H9 (cell line): Measurements from ENCODE around the gene TRIM9. TPM values are rescaled to one million over a fixed set of nuclear protein-coding genes. Genes with fewer than 3 reads are reported as not detected.

ENCODE experiments used
- DNase-seq: peaks from one replicate; pipeline ENCODE4 v3.0.0-alpha.2; 2017
- H2AFZ ChIP-seq: one replicate; pipeline ENCODE4 v1.6.1; 2013; ENCODE audit warnings: mild to moderate bottlenecking, low read length, control low read depth, moderate library complexity
- H2AK5ac ChIP-seq: 2 replicates; pipeline ENCODE4 v1.6.1; 2013; ENCODE audit warnings: low read length, control low read depth, mixed read lengths; ENCODE audit not compliant: insufficient read length
- H2BK120ac ChIP-seq: one replicate; pipeline ENCODE4 v1.6.1; 2013; ENCODE audit warnings: low read depth, mild to moderate bottlenecking, low read length, control low read depth, inconsistent platforms; ENCODE audit not compliant: poor library complexity, severe bottlenecking
- H2BK12ac ChIP-seq: 2 replicates; pipeline ENCODE4 v1.6.1; 2013; ENCODE audit warnings: low read length, control low read depth, mixed read lengths, low read depth; ENCODE audit not compliant: insufficient read length
- H2BK15ac ChIP-seq: 2 replicates; pipeline ENCODE4 v1.6.1; 2013; ENCODE audit warnings: low read depth, low read length, control low read depth
- H2BK20ac ChIP-seq: one replicate; pipeline ENCODE4 v1.6.1; 2013; ENCODE audit warnings: low read depth, mild to moderate bottlenecking, low read length, control low read depth, inconsistent platforms; ENCODE audit not compliant: poor library complexity, severe bottlenecking
- H2BK5ac ChIP-seq: 2 replicates; pipeline ENCODE4 v1.6.1; 2013; ENCODE audit warnings: low read length, control low read depth, mixed read lengths; ENCODE audit not compliant: insufficient read length
- H3K14ac ChIP-seq: 2 replicates; pipeline ENCODE4 v1.6.1; 2013; ENCODE audit warnings: low read length, control low read depth; ENCODE audit not compliant: insufficient read depth
- H3K18ac ChIP-seq: 2 replicates; pipeline ENCODE4 v1.6.1; 2013; ENCODE audit warnings: low read depth, mild to moderate bottlenecking, mixed read lengths, low read length, control low read depth; ENCODE audit not compliant: insufficient read length
- H3K23ac ChIP-seq: 2 replicates; pipeline ENCODE4 v1.6.1; 2013; ENCODE audit warnings: low read length, control low read depth, mixed read lengths, low read depth; ENCODE audit not compliant: insufficient read length
- H3K23me2 ChIP-seq: 2 replicates; pipeline ENCODE4 v1.6.1; 2013; ENCODE audit warnings: low read depth, mild to moderate bottlenecking, mixed read lengths, low read length, control low read depth; ENCODE audit not compliant: insufficient read length, poor library complexity, severe bottlenecking
- H3K27ac ChIP-seq: 2 replicates; pipeline ENCODE4 v1.5.1; 2013; ENCODE audit warnings: low read length, control low read depth, mixed read lengths, low read depth; ENCODE audit not compliant: insufficient read length
- H3K27me3 ChIP-seq: 2 replicates; pipeline ENCODE4 v1.6.1; 2013; ENCODE audit warnings: low read length, control low read depth, inconsistent platforms; ENCODE audit not compliant: insufficient read depth
- H3K4ac ChIP-seq: 2 replicates; pipeline ENCODE4 v1.6.1; 2013; ENCODE audit warnings: low read depth, mild to moderate bottlenecking, control low read depth, inconsistent platforms, low read length, moderate library complexity
- H3K4me1 ChIP-seq: 2 replicates; pipeline ENCODE4 v1.6.1; 2013; ENCODE audit warnings: low read length, control low read depth, inconsistent platforms; ENCODE audit not compliant: insufficient read depth
- H3K4me2 ChIP-seq: 2 replicates; pipeline ENCODE4 v1.6.1; 2013; ENCODE audit warnings: low read length, control low read depth, mixed read lengths; ENCODE audit not compliant: insufficient read length, insufficient read depth
- H3K56ac ChIP-seq: 2 replicates; pipeline ENCODE4 v1.6.1; 2013; ENCODE audit warnings: low read depth, mild to moderate bottlenecking, mixed read lengths, low read length, control low read depth; ENCODE audit not compliant: insufficient read length
- H3K79me1 ChIP-seq: 2 replicates; pipeline ENCODE4 v1.6.1; 2013; ENCODE audit warnings: low read depth, mild to moderate bottlenecking, moderate library complexity, low read length, control low read depth, inconsistent platforms; ENCODE audit not compliant: insufficient read depth, poor library complexity, severe bottlenecking
- H3K79me2 ChIP-seq: 2 replicates; pipeline ENCODE4 v1.6.1; 2013; ENCODE audit warnings: low read length, control low read depth, inconsistent platforms; ENCODE audit not compliant: insufficient read depth
- H3K9ac ChIP-seq: 2 replicates; pipeline ENCODE4 v1.6.1; 2013; ENCODE audit warnings: low read length, control low read depth, mixed read lengths; ENCODE audit not compliant: insufficient read length; ENCODE audit errors: extremely low read depth
- H3K9me3 ChIP-seq: one replicate; pipeline ENCODE4 v1.6.1; 2013; ENCODE audit warnings: low read depth, low read length, inconsistent platforms; ENCODE audit not compliant: control insufficient read depth
- H3T11ph ChIP-seq: one replicate; pipeline ENCODE4 v1.6.1; 2013; ENCODE audit warnings: mild to moderate bottlenecking, low read length, control low read depth, inconsistent platforms
- H4K20me1 ChIP-seq: one replicate; pipeline ENCODE4 v1.6.1; 2013; ENCODE audit not compliant: control insufficient read depth, insufficient read length, insufficient read depth
- H4K5ac ChIP-seq: 2 replicates; pipeline ENCODE4 v1.6.1; 2013; ENCODE audit warnings: low read depth, mild to moderate bottlenecking, mixed read lengths, low read length, control low read depth; ENCODE audit not compliant: insufficient read length
- H4K8ac ChIP-seq: replicated peaks from 2 replicates; pipeline ENCODE4 v1.6.1; 2013; ENCODE audit warnings: low read length, control low read depth, mixed read lengths, low read depth; ENCODE audit not compliant: insufficient read length
- H4K91ac ChIP-seq: 2 replicates; pipeline ENCODE4 v1.6.1; 2013; ENCODE audit warnings: low read depth, mild to moderate bottlenecking, moderate library complexity, mixed read lengths, low read length, control low read depth; ENCODE audit not compliant: insufficient read length
- H3K27ac Mint-ChIP-seq, 3 experiments: 2 replicates in 2 of 3; 3 replicates in 1 of 3; pipeline ENCODE4 v1.8.0; 2020 to 2021; ENCODE audit warnings: mixed read lengths in 3 of 3, mild to moderate bottlenecking in 1 of 3, moderate library complexity in 1 of 3
- H3K27me3 Mint-ChIP-seq: 2 replicates; pipeline ENCODE4 v1.8.0; 2021; ENCODE audit warnings: low read depth, mild to moderate bottlenecking, moderate library complexity, mixed read lengths
- H3K36me3 Mint-ChIP-seq, 3 experiments: 2 replicates in 2 of 3; 3 replicates in 1 of 3; pipeline ENCODE4 v1.8.0; 2020 to 2021; ENCODE audit warnings: low read depth in 3 of 3, mixed read lengths in 3 of 3; ENCODE audit not compliant: insufficient read depth in 1 of 3
- H3K4me1 Mint-ChIP-seq, 2 experiments: 2 replicates each; pipeline ENCODE4 v1.8.0; 2020; ENCODE audit warnings: mixed read lengths in 2 of 2
- H3K4me3 Mint-ChIP-seq, 2 experiments: 2 replicates in 1 of 2; 3 replicates in 1 of 2; pipeline ENCODE4 v1.8.0; 2020 to 2021; ENCODE audit warnings: mild to moderate bottlenecking in 2 of 2, mixed read lengths in 2 of 2, moderate library complexity in 1 of 2
- H3K9me3 Mint-ChIP-seq, 2 experiments: 2 replicates in 1 of 2; 3 replicates in 1 of 2; pipeline ENCODE4 v1.8.0; 2020; ENCODE audit warnings: mild to moderate bottlenecking in 2 of 2, mixed read lengths in 2 of 2, moderate library complexity in 1 of 2
- CTCF ChIP-seq: fragments of 200-600 bp; sonication (generic); conservative IDR thresholded peaks from 3 replicates; pipeline ENCODE4 v1.8.0; 2021; ENCODE audit warnings: antibody characterized with exemption, mild to moderate bottlenecking
- WGBS: extraction: QIAGEN DNeasy Blood & Tissue Kit; methylation state at CpG from one replicate; pipeline ENCODE4 v1.1.7; 2013; ENCODE audit warnings: missing lambda C conversion rate, low lambda C conversion rate, mixed read lengths; ENCODE audit not compliant: insufficient read length; ENCODE audit errors: extremely low coverage; 5-methylcytosine and 5-hydroxymethylcytosine counted together
- total RNA-seq: library from RNA; stranded (reverse); gene quantifications from 2 replicates; pipeline ENCODE4 v1.2.1, GENCODE V29; 2021

The TRIM9 gene
- total RNA-seq, 1 experiment from 2014 or later, result 0.98 TPM

- TF ChIP-seq CTCF, result no peak
- Histone ChIP-seq H4K5ac (no peak overlapping the region), H2BK20ac (no peak overlapping the region), H4K8ac (no peak overlapping the region), H3K27ac (no peak overlapping the region), H3K23ac (no peak overlapping the region), H3K14ac (no peak overlapping the region), H3K27me3 (no peaks in the 10 kb centered on the region), H2BK12ac (no peak overlapping the region), H4K91ac (no peak overlapping the region), H2BK5ac (no peak overlapping the region), H3K9me3 (no peaks in the 10 kb centered on the region), H2BK120ac (no peak overlapping the region), H3K23me2 (no peaks in the 10 kb centered on the region), H3K18ac (no peak overlapping the region), H3K4me1 (peaks cover 3% of the 10 kb centered on the region; the same call in 1 of the 2 replicates), H2AK5ac (no peak overlapping the region), H2BK15ac (no peak overlapping the region), H3K79me1 (no peaks in the 10 kb centered on the region), H2AFZ (no peak overlapping the region), H4K20me1 (no peaks in the 10 kb centered on the region), H3T11ph (no peak overlapping the region), H3K9ac (no peak overlapping the region), H3K4ac (no peak overlapping the region), H3K79me2 (no peaks in the 10 kb centered on the region), H3K56ac (no peak overlapping the region), H3K4me2 (no peak overlapping the region)
- Mint-ChIP-seq H3K9me3 (no peaks in the 10 kb centered on the region), H3K36me3 (no peaks in the 10 kb centered on the region), H3K27ac (no peak overlapping the region), H3K4me3 (no peak overlapping the region), H3K4me1 (peaks cover 2 to 5% of the 10 kb centered on the region in 2 experiments; a peak in 3 of 4 replicates), H3K27me3 (no peaks in the 10 kb centered on the region)
- WGBS, result no CpG with 5 or more reads among the region's 1 CpG
- DNase-seq, result no peak
These were observed 12.6 kb downstream of the TRIM9 start for GRCh38 chr14:51082349-51082748.
